AG04449 (cell line): ENCODE measurements around the gene GPAM.

ENCODE experiments used
- CTCF ChIA-PET: fragments of 350-600 bp; formaldehyde crosslinking; extraction: SDS; loops from one replicate; lab custom pipeline; 2021; ENCODE audit warnings: antibody characterized with exemption; lab: Yijun Ruan, JAX
- POLR2A ChIA-PET: fragments of 400-600, 350-600 bp; formaldehyde crosslinking; extraction: SDS; loops from one replicate; lab custom pipeline; 2020; ENCODE audit warnings: antibody characterized with exemption, inconsistent platforms; lab: Yijun Ruan, JAX
- DNase-seq: peaks from one replicate; pipeline ENCODE4 v3.0.0-alpha.2; 2010; ENCODE audit warnings: low read depth, low spot score
- H3K4me3 ChIP-seq: 2 replicates; pipeline ENCODE4 v1.5.1; 2011; ENCODE audit warnings: low read depth, mild to moderate bottlenecking, control low read depth, low read length
- TF ChIP-seq, protein P1 (sequence below): IDR thresholded peaks from one replicate; pipeline ENCODE4 v1.5.1; 2011; ENCODE audit warnings: mild to moderate bottlenecking, moderate library complexity, low read length, control low read depth, inconsistent platforms; ENCODE audit not compliant: insufficient read depth; ENCODE audit errors: missing control alignments

The GPAM gene, protein sequence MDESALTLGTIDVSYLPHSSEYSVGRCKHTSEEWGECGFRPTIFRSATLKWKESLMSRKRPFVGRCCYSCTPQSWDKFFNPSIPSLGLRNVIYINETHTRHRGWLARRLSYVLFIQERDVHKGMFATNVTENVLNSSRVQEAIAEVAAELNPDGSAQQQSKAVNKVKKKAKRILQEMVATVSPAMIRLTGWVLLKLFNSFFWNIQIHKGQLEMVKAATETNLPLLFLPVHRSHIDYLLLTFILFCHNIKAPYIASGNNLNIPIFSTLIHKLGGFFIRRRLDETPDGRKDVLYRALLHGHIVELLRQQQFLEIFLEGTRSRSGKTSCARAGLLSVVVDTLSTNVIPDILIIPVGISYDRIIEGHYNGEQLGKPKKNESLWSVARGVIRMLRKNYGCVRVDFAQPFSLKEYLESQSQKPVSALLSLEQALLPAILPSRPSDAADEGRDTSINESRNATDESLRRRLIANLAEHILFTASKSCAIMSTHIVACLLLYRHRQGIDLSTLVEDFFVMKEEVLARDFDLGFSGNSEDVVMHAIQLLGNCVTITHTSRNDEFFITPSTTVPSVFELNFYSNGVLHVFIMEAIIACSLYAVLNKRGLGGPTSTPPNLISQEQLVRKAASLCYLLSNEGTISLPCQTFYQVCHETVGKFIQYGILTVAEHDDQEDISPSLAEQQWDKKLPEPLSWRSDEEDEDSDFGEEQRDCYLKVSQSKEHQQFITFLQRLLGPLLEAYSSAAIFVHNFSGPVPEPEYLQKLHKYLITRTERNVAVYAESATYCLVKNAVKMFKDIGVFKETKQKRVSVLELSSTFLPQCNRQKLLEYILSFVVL

DNA sequence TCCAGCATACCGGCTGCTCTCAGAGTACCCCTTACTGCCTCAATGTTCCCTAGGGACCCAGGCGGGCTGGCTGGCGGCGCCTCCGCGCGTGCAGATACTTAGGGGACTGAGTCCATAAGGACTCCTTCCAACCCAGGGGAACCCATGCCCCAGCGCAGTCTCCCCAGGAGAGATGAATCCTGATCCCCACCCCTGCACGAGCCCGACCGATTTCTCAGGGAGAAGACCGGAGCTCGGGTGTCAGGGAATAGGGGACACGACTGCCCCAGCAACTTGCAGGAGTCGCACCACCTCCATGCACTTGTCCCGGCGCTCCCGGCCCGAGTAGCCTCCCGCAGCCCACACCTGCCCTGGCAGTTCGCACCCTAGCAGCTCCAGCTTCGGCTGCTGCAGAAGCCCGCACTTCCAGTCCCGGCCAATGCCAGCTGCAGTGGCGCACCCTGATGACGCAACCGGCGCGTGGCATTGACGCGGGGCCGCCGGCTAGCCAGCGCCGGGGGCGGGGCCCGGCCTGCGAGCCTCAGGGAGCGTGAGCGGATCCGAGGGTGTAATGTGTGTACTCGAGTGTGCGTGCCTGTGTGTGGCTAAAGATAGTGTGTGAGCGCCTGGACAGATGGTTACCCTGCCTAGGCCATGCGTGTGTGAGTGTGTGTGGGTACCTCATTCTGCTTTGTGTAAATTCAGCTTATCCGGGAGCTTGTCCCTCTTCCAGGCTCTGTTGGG, at the start of gene GPAM:
TSS of gene GPAM (minus strand) at position 437 of the 723 bp plus-strand sequence. CDS start 1,981 bp downstream, outside the sequence.
- H3K4me3 ChIP-seq = peak within 1 kb of the TSS; percentile 96
- CTCF ChIA-PET = interaction anchor here (0.9 to 5.8 kb wide), 9 partner anchors 11 to 132 kb away, joined by 3 to 68 read pairs (median 6); no protein-coding TSS in a partner anchor
- peak; percentile 41 for DNase-seq
- TF ChIP-seq, protein P1, sequence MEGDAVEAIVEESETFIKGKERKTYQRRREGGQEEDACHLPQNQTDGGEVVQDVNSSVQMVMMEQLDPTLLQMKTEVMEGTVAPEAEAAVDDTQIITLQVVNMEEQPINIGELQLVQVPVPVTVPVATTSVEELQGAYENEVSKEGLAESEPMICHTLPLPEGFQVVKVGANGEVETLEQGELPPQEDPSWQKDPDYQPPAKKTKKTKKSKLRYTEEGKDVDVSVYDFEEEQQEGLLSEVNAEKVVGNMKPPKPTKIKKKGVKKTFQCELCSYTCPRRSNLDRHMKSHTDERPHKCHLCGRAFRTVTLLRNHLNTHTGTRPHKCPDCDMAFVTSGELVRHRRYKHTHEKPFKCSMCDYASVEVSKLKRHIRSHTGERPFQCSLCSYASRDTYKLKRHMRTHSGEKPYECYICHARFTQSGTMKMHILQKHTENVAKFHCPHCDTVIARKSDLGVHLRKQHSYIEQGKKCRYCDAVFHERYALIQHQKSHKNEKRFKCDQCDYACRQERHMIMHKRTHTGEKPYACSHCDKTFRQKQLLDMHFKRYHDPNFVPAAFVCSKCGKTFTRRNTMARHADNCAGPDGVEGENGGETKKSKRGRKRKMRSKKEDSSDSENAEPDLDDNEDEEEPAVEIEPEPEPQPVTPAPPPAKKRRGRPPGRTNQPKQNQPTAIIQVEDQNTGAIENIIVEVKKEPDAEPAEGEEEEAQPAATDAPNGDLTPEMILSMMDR = no peak
- POLR2A ChIA-PET = interaction anchor here (0.9 to 1.2 kb wide), 3 partner anchors 25 to 124 kb away, joined by 3 to 5 read pairs (median 5); no protein-coding TSS in a partner anchor

DNA sequence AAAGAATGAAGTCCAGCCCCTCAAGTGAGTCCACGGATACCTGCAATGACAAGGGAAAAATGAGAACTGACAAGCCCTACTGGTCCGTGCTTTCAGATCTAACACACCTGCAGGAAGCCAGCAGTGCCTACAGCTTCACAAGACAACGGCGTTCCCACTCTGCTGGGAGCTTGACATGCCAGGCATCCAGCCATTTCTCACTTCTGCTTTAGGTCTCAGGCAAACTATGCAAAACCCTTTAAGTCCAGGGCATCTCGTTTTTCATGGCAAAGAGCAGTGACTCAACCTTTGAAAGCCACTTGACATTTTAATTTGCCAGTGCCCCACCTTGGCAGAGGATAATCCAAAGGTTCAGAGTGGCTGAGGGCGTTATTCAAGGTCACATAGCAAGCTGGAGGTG, 49.1 kb upstream of the GPAM start:
- CTCF ChIA-PET = interaction anchor here (0.7 kb wide), 1 partner anchor 18 kb away, joined by 3 read pairs; no protein-coding TSS in a partner anchor
- TF ChIP-seq, protein P1 = no peak

DNA sequence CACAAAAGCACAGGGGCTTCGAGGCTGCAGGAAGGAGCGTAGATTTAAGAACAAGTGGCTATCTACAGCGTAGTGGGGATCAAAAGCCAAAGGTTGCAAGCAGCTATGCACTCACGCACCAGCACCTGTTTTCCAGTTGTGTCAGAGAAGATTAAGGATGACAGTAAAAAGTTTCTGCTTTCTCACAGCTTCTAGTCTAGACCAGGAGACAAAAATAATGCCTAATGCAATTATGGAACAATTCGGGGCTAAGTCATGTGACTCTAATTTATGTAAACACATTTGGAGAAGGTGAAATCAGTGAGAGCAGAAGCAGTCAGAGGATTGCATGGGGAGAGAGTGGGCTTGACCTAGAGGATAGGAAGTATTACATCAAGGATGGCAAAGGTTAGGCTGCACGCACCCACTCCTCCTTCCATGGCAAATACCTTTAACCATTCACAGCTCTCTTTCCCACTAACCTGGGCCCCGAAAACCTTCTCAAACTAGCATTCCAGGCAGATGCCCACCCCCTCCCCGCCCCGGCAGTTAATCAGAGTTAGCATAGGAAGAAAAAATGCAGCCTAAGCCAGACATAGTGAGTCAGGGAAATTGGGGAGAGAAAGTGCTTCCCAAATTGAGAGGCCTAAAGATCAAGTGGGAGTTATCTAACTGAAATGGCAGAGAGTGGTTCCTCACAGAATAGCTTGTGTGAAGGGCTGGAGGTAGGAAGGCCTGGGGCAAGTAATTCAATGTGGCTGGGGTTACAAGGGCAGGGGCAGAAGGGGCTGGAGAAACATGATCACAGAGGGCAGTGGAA, 48.2 kb upstream of the GPAM start:
- no peak overlapping the region for H3K4me3 ChIP-seq
- CTCF ChIA-PET = interaction anchor here (0.7 to 1.4 kb wide), 3 partner anchors 16 to 95 kb away, joined by 3 read pairs; no protein-coding TSS in a partner anchor
- POLR2A ChIA-PET = no interaction called here
- DNase-seq = no peak
- TF ChIP-seq, protein P1 = no peak

More for the DNA sequence above, 49.1 kb upstream of the GPAM start:
- no peak for DNase-seq
- H3K4me3 ChIP-seq = no peak overlapping the region
- POLR2A ChIA-PET = no interaction called here

DNA sequence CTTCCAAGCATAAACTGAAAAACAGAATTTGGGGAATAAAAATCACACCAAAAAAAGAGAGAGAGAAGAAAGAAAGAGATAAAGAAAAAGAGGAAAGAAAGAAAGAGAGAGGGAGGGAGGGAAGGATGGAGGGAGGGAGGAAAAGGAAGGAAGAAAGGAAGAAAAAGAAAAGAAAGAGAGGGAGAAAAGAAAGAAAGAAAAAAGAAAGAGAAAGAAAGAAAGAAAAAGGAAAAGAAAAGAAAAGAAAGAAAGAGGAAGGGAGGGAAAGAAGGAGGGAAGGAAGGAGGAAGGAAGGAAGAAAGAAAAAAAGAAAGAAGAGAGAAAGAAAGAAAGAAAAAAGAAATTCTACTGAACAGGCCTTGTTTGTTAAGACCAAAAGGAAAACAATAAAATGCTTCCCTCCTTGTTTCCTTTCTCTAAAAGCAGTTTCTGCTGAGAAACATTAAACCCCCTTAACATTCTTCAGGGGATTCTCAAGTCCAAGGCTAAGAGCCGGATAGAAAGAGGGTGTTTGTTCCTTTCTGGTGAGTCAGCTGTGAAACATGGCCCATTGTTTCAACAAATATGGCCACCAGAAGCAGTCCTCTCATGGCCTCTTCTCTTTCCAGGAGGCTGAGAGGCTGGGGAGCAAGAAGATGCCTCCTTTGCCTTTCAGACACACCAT, 46.9 kb upstream of the GPAM start:
- TF ChIP-seq, protein P1 = no peak
- no peak overlapping the region for H3K4me3 ChIP-seq
- ChIA-PET CTCF (interaction anchor here (0.8 to 1.4 kb wide), 2 partner anchors 15 to 93 kb away, joined by 3 read pairs; no protein-coding TSS in a partner anchor), POLR2A (no interaction called here)
- DNase-seq = no peak

DNA sequence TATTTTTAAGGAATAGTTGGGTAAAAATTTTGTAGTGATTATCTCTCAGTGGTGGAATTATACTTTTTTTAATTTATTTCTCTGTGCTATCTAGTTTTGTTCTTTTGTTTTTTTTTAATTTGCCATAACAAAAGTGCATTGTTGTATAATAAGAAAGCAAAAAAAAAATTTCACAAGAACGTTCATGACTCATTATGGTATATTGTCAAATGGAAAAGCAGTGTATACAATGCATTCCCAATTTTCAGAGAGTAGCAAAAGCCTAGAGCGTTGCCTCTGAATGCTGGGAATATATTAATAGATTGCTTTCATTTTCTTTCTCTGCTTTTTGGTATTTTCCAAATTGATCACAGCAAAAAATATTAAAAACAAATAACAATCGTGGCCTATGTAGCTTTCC, 46.3 kb upstream of the GPAM start:
- ChIA-PET CTCF (no interaction called here), POLR2A (no interaction called here)
- no peak overlapping the region for H3K4me3 ChIP-seq
- TF ChIP-seq, protein P1 = no peak
- no peak for DNase-seq
